Activated B cell treated with CpG ODN at 0.5 μM for 24 hours (primary cell): ENCODE data around the gene FANCD2. TPM values are rescaled to one million over a fixed set of nuclear protein-coding genes. Genes with fewer than 3 reads are reported as not detected.

Experiments
- ATAC-seq: fragments of 200-7000 bp; cut with Tn5 transposase; one replicate; pipeline ENCODE4 v1.10.0; 2021; ENCODE audit warnings: low read depth, mild to moderate bottlenecking, moderate library complexity
- CTCF ChIA-PET: fragments of 350-600 bp; sonication (Branson Sonifier 250); formaldehyde crosslinking; loops from one replicate; lab custom pipeline; 2021; ENCODE audit warnings: antibody characterized with exemption; lab: Charles Lee
- POLR2A ChIA-PET: fragments of 350-600 bp; sonication (Branson Sonifier 250); formaldehyde crosslinking; loops from one replicate; lab custom pipeline; 2021; ENCODE audit warnings: antibody characterized with exemption; lab: Charles Lee
- DNase-seq: peaks from one replicate; pipeline ENCODE4 v3.0.0; 2022
- H3K27ac Mint-ChIP-seq: one replicate; pipeline ENCODE4 v1.8.0; 2020; ENCODE audit warnings: mixed read lengths
- H3K27me3 Mint-ChIP-seq: one replicate; pipeline ENCODE4 v1.8.0; 2021; ENCODE audit warnings: mixed read lengths
- H3K36me3 Mint-ChIP-seq: one replicate; pipeline ENCODE4 v1.8.0; 2021; ENCODE audit warnings: low read depth, mixed read lengths
- H3K4me1 Mint-ChIP-seq: one replicate; pipeline ENCODE4 v1.8.0; 2021; ENCODE audit warnings: mixed read lengths
- H3K4me3 Mint-ChIP-seq: one replicate; pipeline ENCODE4 v1.8.0; 2020; ENCODE audit warnings: mild to moderate bottlenecking, mixed read lengths
- H3K9me3 Mint-ChIP-seq: one replicate; pipeline ENCODE4 v1.8.0; 2020; ENCODE audit warnings: mixed read lengths
- intact Hi-C: fragments of 100-400 bp; cut with micrococcal nuclease; formaldehyde crosslinking; loops from one replicate; pipeline ENCODE4 v1.15.1; 2024
- total RNA-seq: library from RNA; stranded (reverse); gene quantifications from 2 replicates; pipeline ENCODE4 v1.2.3, GENCODE V29; 2022
- TF ChIP-seq, protein P1 (sequence below): fragments of 200-600 bp; IDR thresholded peaks from one replicate; pipeline ENCODE4 v1.8.0; 2022; ENCODE audit warnings: antibody characterized with exemption, mild to moderate bottlenecking

FANCD2 gene
- 26.8 and 31.4 TPM in 2 replicates for total RNA-seq

DNA sequence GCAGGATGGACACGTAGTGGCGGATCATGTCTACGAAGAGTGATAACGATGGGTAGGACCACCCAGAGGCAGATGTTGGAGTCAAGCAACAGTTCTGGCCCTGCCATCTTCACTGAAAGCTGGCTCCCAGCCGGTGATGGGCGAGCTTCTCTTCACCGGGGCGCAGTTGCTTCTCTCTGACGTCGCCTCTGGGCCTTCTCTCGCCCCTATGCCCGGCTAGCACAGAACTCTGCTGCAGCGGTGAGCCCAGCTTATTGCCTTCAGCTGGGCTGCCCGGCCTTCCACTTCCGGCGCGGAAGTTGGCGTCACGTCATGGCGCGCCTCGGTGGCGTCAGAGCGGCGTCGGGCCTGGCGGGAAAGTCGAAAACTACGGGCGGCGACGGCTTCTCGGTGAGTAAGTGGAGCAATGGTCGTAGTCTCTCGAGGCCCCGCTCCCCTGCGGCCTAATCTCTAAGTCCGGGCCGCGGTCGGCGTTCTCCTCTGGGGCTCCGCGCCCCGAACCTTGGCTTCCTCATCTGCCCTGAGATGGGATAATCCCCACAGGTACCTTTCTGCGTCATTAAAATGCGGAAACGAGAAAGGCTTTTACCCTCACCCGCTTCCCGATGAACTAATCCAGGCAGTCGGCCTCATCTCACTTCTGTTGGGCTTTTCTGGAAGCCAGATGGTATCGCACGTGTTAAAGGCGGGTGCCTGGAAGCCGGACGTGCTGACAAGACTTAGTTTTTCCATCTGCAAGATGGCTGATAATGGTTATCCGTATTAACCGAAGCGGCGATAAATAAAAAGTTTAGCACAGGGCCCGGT, at the start of gene FANCD2:
TSS of gene FANCD2 (plus strand) at position 354 of the 807 bp plus-strand sequence. CDS start 2,221 bp downstream, outside the sequence.
- DNase-seq (peak; percentile 97), ATAC-seq (peak; percentile 86)
- TF ChIP-seq, protein P1, sequence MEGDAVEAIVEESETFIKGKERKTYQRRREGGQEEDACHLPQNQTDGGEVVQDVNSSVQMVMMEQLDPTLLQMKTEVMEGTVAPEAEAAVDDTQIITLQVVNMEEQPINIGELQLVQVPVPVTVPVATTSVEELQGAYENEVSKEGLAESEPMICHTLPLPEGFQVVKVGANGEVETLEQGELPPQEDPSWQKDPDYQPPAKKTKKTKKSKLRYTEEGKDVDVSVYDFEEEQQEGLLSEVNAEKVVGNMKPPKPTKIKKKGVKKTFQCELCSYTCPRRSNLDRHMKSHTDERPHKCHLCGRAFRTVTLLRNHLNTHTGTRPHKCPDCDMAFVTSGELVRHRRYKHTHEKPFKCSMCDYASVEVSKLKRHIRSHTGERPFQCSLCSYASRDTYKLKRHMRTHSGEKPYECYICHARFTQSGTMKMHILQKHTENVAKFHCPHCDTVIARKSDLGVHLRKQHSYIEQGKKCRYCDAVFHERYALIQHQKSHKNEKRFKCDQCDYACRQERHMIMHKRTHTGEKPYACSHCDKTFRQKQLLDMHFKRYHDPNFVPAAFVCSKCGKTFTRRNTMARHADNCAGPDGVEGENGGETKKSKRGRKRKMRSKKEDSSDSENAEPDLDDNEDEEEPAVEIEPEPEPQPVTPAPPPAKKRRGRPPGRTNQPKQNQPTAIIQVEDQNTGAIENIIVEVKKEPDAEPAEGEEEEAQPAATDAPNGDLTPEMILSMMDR = no peak
- Mint-ChIP-seq H3K4me1 (peaks cover 37% of the 10 kb centered on the region), H3K9me3 (no peaks in the 10 kb centered on the region), H3K27ac (peak within 1 kb of the TSS; percentile 96), H3K27me3 (no peaks in the 10 kb centered on the region), H3K36me3 (peaks cover 46% of the 10 kb centered on the region), H3K4me3 (peak within 1 kb of the TSS; percentile 96)
- CTCF ChIA-PET = interaction anchor here (1.0 kb wide), 1 partner anchor 38 kb away, joined by 3 read pairs; no protein-coding TSS in a partner anchor
- POLR2A ChIA-PET = interaction anchor here (0.5 to 2.4 kb wide), 18 partner anchors 10 to 295 kb away, joined by 3 to 16 read pairs (median 4); partner anchors contain the start of genes BRK1, CRELD1, EMC3 and JAGN1
- intact Hi-C loops = loop anchor here (1.0 to 10.0 kb wide), 14 partner anchors 15 to 629 kb away; partner anchors contain the start of genes BRK1, CRELD1, JAGN1 and MTMR14

DNA sequence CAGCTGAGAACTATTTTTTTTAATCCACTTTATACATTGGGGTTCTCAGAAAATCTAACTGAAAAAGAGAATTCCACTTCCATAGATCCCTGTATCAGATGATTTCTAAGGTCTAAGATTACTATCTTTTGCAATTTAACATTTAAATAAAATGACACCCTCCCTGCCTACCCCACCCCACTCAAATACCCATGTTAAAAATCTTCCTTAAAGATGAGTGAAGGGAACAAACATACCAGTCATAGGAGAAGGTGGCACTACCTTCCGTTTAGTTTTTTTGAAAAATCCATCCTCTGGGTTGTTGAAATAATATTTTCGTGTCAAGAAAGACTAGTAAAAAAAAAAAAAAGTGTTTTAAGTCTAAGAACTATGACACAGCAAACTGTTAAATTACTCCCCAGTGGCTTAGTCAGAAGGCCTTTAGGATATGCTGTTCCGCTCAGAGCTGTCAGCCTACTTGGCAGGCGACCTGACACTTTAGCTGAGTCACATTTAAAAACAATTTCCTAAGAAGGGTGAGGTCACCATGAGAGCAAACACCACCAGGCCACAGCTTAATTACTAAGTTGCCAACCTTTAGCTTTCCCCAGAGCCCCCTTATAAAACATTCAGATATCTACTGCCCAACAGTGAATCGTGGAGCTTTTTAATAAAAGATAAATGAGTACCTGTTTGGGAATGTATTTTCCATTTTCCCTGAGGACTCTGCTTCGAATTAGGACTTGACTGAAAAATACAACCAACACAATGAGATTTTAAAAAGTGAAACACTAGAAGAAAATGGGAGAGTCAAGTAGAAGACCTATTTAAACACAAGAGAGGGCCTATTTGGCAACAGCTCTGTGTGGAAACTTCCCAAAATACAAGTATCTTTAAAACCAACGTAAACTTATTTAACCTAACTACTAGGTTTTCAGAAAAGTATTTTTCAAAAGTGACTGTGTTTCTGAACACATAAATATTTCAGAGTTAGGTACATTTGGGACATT, 49.2 kb upstream of the FANCD2 start:
- intact Hi-C loops = no loop called here
- Mint-ChIP-seq H3K27ac (no peak overlapping the region), H3K27me3 (no peaks in the 10 kb centered on the region), H3K4me1 (peaks cover 3% of the 10 kb centered on the region), H3K36me3 (peaks cover 63% of the 10 kb centered on the region), H3K4me3 (no peak overlapping the region), H3K9me3 (no peaks in the 10 kb centered on the region)
- POLR2A ChIA-PET = interaction anchor here (1.3 kb wide), 1 partner anchor 10 kb away, joined by 5 read pairs; the partner anchor contains the start of gene EMC3
- no peak for ATAC-seq
- no peak for DNase-seq
- TF ChIP-seq, protein P1 = no peak
- CTCF ChIA-PET = interaction anchor here (1.0 kb wide), 1 partner anchor 10 kb away, joined by 4 read pairs; the partner anchor contains the start of gene EMC3

DNA sequence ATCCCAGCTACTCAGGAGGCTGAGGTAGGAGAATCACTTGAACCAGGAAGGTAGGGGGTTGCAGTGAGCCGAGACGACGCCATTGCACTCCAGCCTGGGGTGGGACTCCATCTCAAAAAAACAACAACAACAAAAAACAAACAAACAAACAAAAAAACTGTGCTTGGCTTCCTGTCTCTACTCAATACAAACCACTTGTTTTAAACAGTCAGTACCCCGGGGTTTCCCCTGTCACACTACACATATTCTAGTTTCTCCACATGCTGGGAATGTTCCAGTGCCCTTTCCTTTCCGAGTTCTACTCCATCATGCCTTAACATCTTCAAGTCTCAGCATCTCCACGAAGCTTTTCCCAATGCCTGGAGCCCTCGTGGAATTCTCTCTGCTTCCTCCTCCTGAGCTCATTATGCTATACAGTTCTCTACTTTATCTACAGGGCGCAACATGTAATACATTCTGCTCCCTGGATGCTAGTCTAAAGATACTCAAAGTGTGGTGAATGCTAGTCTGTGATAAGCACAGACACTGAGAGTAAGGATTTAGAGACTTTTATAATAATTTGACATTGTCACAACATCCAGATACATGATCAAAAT, 47.4 kb upstream of the FANCD2 start:
- DNase-seq = no peak
- no peak for ATAC-seq
- Mint-ChIP-seq H3K36me3 (peaks cover 51% of the 10 kb centered on the region), H3K27ac (no peak overlapping the region), H3K27me3 (no peaks in the 10 kb centered on the region), H3K9me3 (no peaks in the 10 kb centered on the region), H3K4me3 (no peak overlapping the region), H3K4me1 (peaks cover 3% of the 10 kb centered on the region)
- intact Hi-C loops = no loop called here
- TF ChIP-seq, protein P1 = no peak
- CTCF ChIA-PET = no interaction called here
- POLR2A ChIA-PET = interaction anchor here (0.6 kb wide), 1 partner anchor 8 kb away, joined by 5 read pairs; the partner anchor contains the start of gene EMC3

DNA sequence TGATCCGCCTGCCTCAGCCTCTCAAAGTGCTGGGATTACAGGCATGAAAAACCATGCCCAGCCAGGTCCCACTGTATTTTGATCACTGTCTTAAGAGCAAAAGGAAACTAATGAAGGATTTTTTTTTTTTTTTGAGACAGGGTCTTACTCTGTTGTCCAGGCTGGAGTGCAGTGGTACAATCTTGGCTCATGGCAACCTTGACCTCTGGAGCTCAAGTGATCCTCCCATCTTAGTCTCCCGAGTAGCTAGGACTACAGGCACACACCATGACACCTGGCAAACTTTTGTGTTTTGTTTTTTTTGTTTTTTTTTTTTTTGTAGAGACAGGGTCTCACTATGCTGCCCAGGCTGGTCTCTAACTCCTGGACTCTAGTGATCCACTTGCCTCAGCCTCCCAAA, 46.0 kb upstream of the FANCD2 start:
- Mint-ChIP-seq H3K27ac (no peak overlapping the region), H3K4me1 (peaks cover 3% of the 10 kb centered on the region), H3K36me3 (peaks cover 43% of the 10 kb centered on the region), H3K4me3 (no peak overlapping the region), H3K9me3 (no peaks in the 10 kb centered on the region), H3K27me3 (no peaks in the 10 kb centered on the region)
- no peak for DNase-seq
- POLR2A ChIA-PET = interaction anchor here (0.7 kb wide), 2 partner anchors 47 to 96 kb away, joined by 4 to 6 read pairs; partner anchors contain the start of gene CRELD1
- CTCF ChIA-PET = no interaction called here
- intact Hi-C loops = loop anchor here (10.0 kb wide), 1 partner anchor 165 kb away; the partner anchor contains the start of gene VHL
- TF ChIP-seq, protein P1 = no peak
- ATAC-seq = no peak
